K562 (cell line): Measurements from ENCODE around the gene IRS1. TPM values are rescaled to one million over a fixed set of nuclear protein-coding genes. Genes with fewer than 3 reads are reported as not detected.

Source experiments
- ATF3 ChIP-seq, 2 experiments: fragments of 450-650 bp in 1 of 2; sonication (generic) in 1 of 2; formaldehyde crosslinking in 1 of 2; IDR thresholded peaks in 1 of 2; conservative IDR thresholded peaks in 1 of 2; 2 replicates each; pipeline versions ENCODE4 v1.6.1 to v1.8.1; 2016 to 2023; ENCODE audit warnings: mild to moderate bottlenecking in 2 of 2, moderate library complexity in 2 of 2, inconsistent platforms in 1 of 2, missing genetic modification reagents in 1 of 2
- CBFA2T2 ChIP-seq: fragments of 450-650 bp; conservative IDR thresholded peaks from 2 replicates; pipeline ENCODE4 v1.6.1; 2017; ENCODE audit warnings: mild to moderate bottlenecking
- CEBPG ChIP-seq, 3 experiments: fragments of 200-800 bp in 1 of 3; sonication (Bioruptor generic) in 1 of 3; sonication (generic) in 1 of 3; formaldehyde crosslinking in 1 of 3; IDR thresholded peaks in 2 of 3; conservative IDR thresholded peaks in 1 of 3; 2 replicates each; pipeline versions ENCODE4 v1.6.1 to v1.8.0; 2016 to 2022; ENCODE audit warnings: missing compliant biosample characterization in 2 of 3, missing genetic modification characterization in 2 of 3, mild to moderate bottlenecking in 1 of 3, missing genetic modification reagents in 1 of 3
- ELF1 ChIP-seq: fragments of 200-800 bp; sonication (Bioruptor generic); IDR thresholded peaks from 2 replicates; pipeline ENCODE4 v1.6.1; 2016; ENCODE audit warnings: missing genetic modification characterization, missing compliant biosample characterization
- HMGN3 ChIP-seq: IDR thresholded peaks from 2 replicates; pipeline ENCODE4 v1.6.1; 2011; ENCODE audit warnings: borderline replicate concordance, low read depth, mild to moderate bottlenecking, mixed read lengths, low read length; ENCODE audit not compliant: insufficient read length; ENCODE audit errors: extremely low read depth
- JUN ChIP-seq, 2 experiments: sonication (generic) in 1 of 2; formaldehyde crosslinking in 1 of 2; IDR thresholded peaks; 2 replicates each; pipeline versions ENCODE4 v1.6.1 to v1.8.0; 2012 to 2022; ENCODE audit warnings: borderline replicate concordance in 2 of 2, mild to moderate bottlenecking in 2 of 2, improper control_type of control experiment in 1 of 2, low read depth in 1 of 2, low read length in 1 of 2, missing genetic modification reagents in 1 of 2
- JUNB ChIP-seq: fragments of 450-650 bp; formaldehyde crosslinking; conservative IDR thresholded peaks from 2 replicates; pipeline ENCODE4 v1.4.0; 2020; ENCODE audit warnings: mild to moderate bottlenecking
- MAFK ChIP-seq: IDR thresholded peaks from 2 replicates; pipeline ENCODE4 v1.6.1; 2011; ENCODE audit warnings: low read length, improper control_type of control experiment
- NFE2 ChIP-seq: IDR thresholded peaks from 2 replicates; pipeline ENCODE4 v1.6.1; 2014; ENCODE audit warnings: antibody characterized with exemption, low read depth
- PHF20 ChIP-seq: fragments of 450-650 bp; IDR thresholded peaks from 2 replicates; pipeline ENCODE4 v1.6.1; 2018; ENCODE audit not compliant: partially characterized antibody
- STAT5A ChIP-seq: IDR thresholded peaks from 2 replicates; pipeline ENCODE4 v1.6.1; 2012; ENCODE audit warnings: low read length, inconsistent platforms, borderline replicate concordance
- ZNF184 ChIP-seq: sonication (generic); formaldehyde crosslinking; IDR thresholded peaks from 2 replicates; pipeline ENCODE4 v1.5.0; 2020; ENCODE audit warnings: missing genetic modification reagents
- ZNF318 ChIP-seq, 2 experiments: fragments of 450-650 bp; IDR thresholded peaks; 2 replicates each; pipeline ENCODE4 v1.6.1; 2016; ENCODE audit warnings: mild to moderate bottlenecking in 2 of 2, borderline replicate concordance in 1 of 2, low read depth in 1 of 2, moderate library complexity in 1 of 2
- ZNF436 ChIP-seq: fragments of 250-450, 450-650 bp; sonication (Bioruptor Pico); formaldehyde crosslinking; IDR thresholded peaks from 2 replicates; pipeline ENCODE4 v1.7.0; 2020; ENCODE audit warnings: mild to moderate bottlenecking
- ZNF584 ChIP-seq: fragments of 200-800 bp; sonication (Bioruptor generic); IDR thresholded peaks from 2 replicates; pipeline ENCODE4 v1.6.1; 2016; ENCODE audit warnings: low read depth, mild to moderate bottlenecking, missing genetic modification characterization, missing compliant biosample characterization
- polyA plus RNA-seq, 8 experiments: library from polyadenylated mRNA; depleted of rRNA in 4 of 8; stranded (reverse) in 5 of 8; unstranded in 3 of 8; fragments of >200 nt; fragmentation: Nextera tagmentation in 2 of 8; fragmentation: Illumina TruSeq in 1 of 8; extraction: Ambion mirVana in 2 of 8; extraction: Trizol in 1 of 8; gene quantifications; 2 replicates each; pipeline versions ENCODE4 v1.2.1 to v1.2.3, GENCODE V29; 2011 to 2014; ENCODE audit warnings: inconsistent platforms in 1 of 8, missing spikeins in 1 of 8
- total RNA-seq, 7 experiments: library from RNA; depleted of rRNA in 6 of 7; stranded (reverse); fragments of >200 nt in 6 of 7; fragmentation: Illumina TruSeq in 2 of 7; extraction: Trizol in 2 of 7; gene quantifications; 2 replicates each; pipeline versions ENCODE4 v1.2.1 to v1.2.3, GENCODE V29; 2011 to 2021; ENCODE audit warnings: low replicate concordance in 1 of 7

The IRS1 gene
- total and polyA plus RNA-seq, 9 of the 15 experiments (the other 6 are each of a cell fraction or from before 2014, with no cell fraction given), result under 0.01 to 0.31 (median 0.08) TPM; not detected in 1

- TF ChIP-seq ATF3 (IDR thresholded peaks at IDR 0.05) (no peak), ATF3 (CRISPR knock-in tag; conservative IDR thresholded peaks at IDR 0.05) (0 out of 2 replicates have a peak, but pooled peaks have one; percentile 36), ZNF436 (CRISPR knock-in tag) (no peak), ELF1 (tag) (no peak), JUN (IDR thresholded peaks at IDR 0.05; ENCODE audit: borderline replicate concordance, low read depth, low read length) (no peak), JUN (CRISPR knock-in tag; IDR thresholded peaks at IDR 0.05; ENCODE audit: borderline replicate concordance) (no peak), HMGN3 (peak; percentile 94), PHF20 (no peak), ZNF584 (CRISPR knock-in tag) (peak; percentile 78; the same call in 1 of the 2 replicates), NFE2 (0 out of 2 replicates have a peak, but pooled peaks have one; percentile 2), MAFK (no peak), ZNF184 (no peak), JUNB (CRISPR knock-in tag) (no peak), STAT5A (peak; percentile 92), ZNF318 (IDR thresholded peaks at IDR 0.05; ENCODE audit: borderline replicate concordance in 1 of 2, low read depth in 1 of 2) (no peak), CBFA2T2 (peak; percentile 97), CEBPG (CRISPR knock-in tag; IDR thresholded peaks at IDR 0.05) (no peak), CEBPG (tag; conservative IDR thresholded peaks at IDR 0.05 in 1 of 2, IDR thresholded peaks at IDR 0.05 in 1 of 2) (no peak)
Observed at GRCh38 chr2:226835420-226835795, 35.8 kb upstream of the IRS1 start (continued).
